AG04450 (cell line): ENCODE results near the gene SDK1. TPM values are rescaled to one million over a fixed set of nuclear protein-coding genes. Genes with fewer than 3 reads are reported as not detected.

Experiments
- CTCF ChIA-PET: fragments of 300-600, 350-600 bp; formaldehyde crosslinking; extraction: SDS; loops from one replicate; lab custom pipeline; 2022; ENCODE audit warnings: antibody characterized with exemption, inconsistent platforms; lab: Charles Lee
- POLR2A ChIA-PET: fragments of 350-600 bp; formaldehyde crosslinking; extraction: SDS; loops from one replicate; lab custom pipeline; 2021; ENCODE audit warnings: antibody characterized with exemption, inconsistent platforms; lab: Yijun Ruan, JAX
- DNase-seq: peaks from one replicate; pipeline ENCODE4 v3.0.0-alpha.2; 2011; ENCODE audit warnings: low read depth, low spot score
- H3K27ac ChIP-seq: one replicate; pipeline ENCODE4 v1.5.1; 2012; ENCODE audit warnings: low read depth, low read length, control low read depth
- H3K27me3 ChIP-seq: one replicate; pipeline ENCODE4 v1.6.0; 2012; ENCODE audit warnings: low read length; ENCODE audit not compliant: control insufficient read depth, insufficient read depth
- H3K4me3 ChIP-seq: 2 replicates; pipeline ENCODE4 v1.5.1; 2011; ENCODE audit warnings: mild to moderate bottlenecking, low read depth, low read length, control low read depth
- H3K9me3 ChIP-seq: 2 replicates; pipeline ENCODE4 v1.5.1; 2012; ENCODE audit warnings: low read length; ENCODE audit not compliant: control insufficient read depth, insufficient read depth
- CTCF ChIP-seq: IDR thresholded peaks from 2 replicates; pipeline ENCODE4 v1.5.1; 2011; ENCODE audit warnings: low read depth, low read length, control low read depth, inconsistent platforms
- polyA plus RNA-seq: library from polyadenylated mRNA; depleted of rRNA; stranded (reverse); fragments of >200 nt; gene quantifications from 2 replicates; pipeline ENCODE4 v1.2.3, GENCODE V29; 2011

SDK1 gene
- polyA plus RNA-seq, 1 experiment: 2.2 TPM

- POLR2A ChIA-PET: no interaction called here
- CTCF ChIA-PET: no interaction called here
Observed at GRCh38 chr7:4179688-4180380, 878.8 kb downstream of the SDK1 start.

GRCh38 chr7:4181446-4181845 is 880.4 kb downstream of the SDK1 start:
- Histone ChIP-seq H3K27me3 (no peaks in the 10 kb centered on the region), H3K27ac (no peak overlapping the region), H3K4me3 (no peak overlapping the region), H3K9me3 (peaks cover 98% of the 10 kb centered on the region)
- CTCF ChIA-PET: no interaction called here
- TF ChIP-seq CTCF: no peak
- DNase-seq: no peak
- POLR2A ChIA-PET: no interaction called here

More at GRCh38 chr7:4179688-4180380, 878.8 kb downstream of the SDK1 start:
- no peak overlapping the region for H3K27ac ChIP-seq
- no peak overlapping the region for H3K4me3 ChIP-seq
- DNase-seq: no peak
- no peak for TF ChIP-seq CTCF
- peaks cover 94% of the 10 kb centered on the region for H3K9me3 ChIP-seq
- H3K27me3 ChIP-seq: no peaks in the 10 kb centered on the region

- CTCF ChIA-PET: no interaction called here
- POLR2A ChIA-PET: no interaction called here
- Histone ChIP-seq H3K9me3 (peaks cover 91% of the 10 kb centered on the region), H3K27ac (no peak overlapping the region), H3K4me3 (no peak overlapping the region), H3K27me3 (no peaks in the 10 kb centered on the region)
- DNase-seq: no peak
- TF ChIP-seq CTCF: no peak
Observed at GRCh38 chr7:4182605-4183300, 881.7 kb downstream of the SDK1 start.

GRCh38 chr7:4184653-4185052 is 883.6 kb downstream of the SDK1 start:
- POLR2A ChIA-PET: no interaction called here
- DNase-seq: no peak
- no peak for TF ChIP-seq CTCF
- Histone ChIP-seq H3K4me3 (no peak overlapping the region), H3K27me3 (no peaks in the 10 kb centered on the region), H3K9me3 (peaks cover 79% of the 10 kb centered on the region), H3K27ac (no peak overlapping the region)
- CTCF ChIA-PET: no interaction called here

- peaks cover 76% of the 10 kb centered on the region for H3K9me3 ChIP-seq
- POLR2A ChIA-PET: no interaction called here
Observed at GRCh38 chr7:4185136-4185535, 884.1 kb downstream of the SDK1 start.

More at GRCh38 chr7:4185136-4185535, 884.1 kb downstream of the SDK1 start:
- CTCF ChIA-PET: no interaction called here
- no peak for TF ChIP-seq CTCF
- H3K27me3 ChIP-seq: no peaks in the 10 kb centered on the region
- no peak overlapping the region for H3K4me3 ChIP-seq
- no peak overlapping the region for H3K27ac ChIP-seq
- DNase-seq: no peak
